ENCODE results near the gene NUP155.
"Not testable (repeated sequence)": the region's sequence is repeated elsewhere in the genome, so short reads cannot be mapped to it uniquely, and the experiment has no call there.

The NUP155 gene

DNA sequence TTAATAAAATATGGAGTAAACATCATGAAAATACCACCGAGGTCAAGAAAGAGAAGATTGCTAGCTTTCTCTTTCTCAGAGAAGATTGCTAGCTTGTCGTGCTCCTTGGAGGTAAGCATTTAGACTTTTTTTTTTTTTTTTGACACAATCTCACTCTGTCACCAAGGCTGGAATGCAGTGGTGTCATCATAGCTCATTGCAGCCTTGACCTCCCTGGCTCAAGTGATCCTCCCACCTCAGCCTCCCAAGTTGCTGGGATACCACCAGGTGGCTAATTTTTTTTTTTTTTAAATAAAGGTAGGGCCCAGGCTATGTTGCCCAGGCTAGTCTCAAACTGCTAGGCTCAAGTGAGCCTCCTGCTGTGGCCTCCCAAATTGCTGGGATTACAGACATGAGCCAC is 95.4 kb downstream of the NUP155 start:
- DNase-seq, result no peak

DNA sequence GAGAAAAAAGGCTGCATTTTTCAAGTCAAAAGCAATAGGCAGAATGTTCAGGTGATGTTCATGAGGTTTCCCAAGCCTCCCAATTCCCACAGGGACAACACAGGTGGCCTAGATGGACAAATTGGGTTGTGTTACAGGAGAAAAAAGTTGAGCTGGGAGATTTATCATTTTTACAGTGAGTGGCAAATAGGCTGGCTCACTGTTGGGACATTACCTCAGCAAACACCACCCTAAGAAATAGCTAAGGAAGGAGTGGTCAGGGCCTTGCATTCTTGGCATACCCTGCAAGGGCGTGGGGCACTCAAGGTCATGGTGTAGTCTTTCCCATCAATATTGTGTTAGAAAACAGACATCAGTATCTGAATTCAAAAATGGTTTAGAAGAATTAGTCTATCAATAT is 98.4 kb downstream of the NUP155 start:
- no peak for DNase-seq

DNA sequence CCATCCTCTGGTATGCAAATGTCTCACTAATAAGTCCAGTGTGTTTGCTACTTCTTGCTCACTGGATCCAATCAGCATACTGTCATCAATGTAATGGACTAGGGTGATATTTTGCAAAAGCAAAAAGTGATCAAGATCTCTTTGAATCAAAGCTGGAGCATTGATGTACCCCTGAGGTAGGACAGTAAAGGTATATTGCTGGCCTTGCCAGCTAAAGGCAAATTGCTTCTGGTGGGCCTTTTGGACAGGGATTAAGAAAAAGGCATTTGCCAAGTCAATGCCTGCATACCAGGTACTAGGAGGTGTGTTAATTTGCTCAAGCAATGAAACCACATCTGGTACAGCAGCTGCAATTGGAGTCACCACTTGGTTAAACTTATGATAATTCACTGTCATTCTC is 102.8 kb downstream of the NUP155 start:
- not testable (repeated sequence) for DNase-seq

DNA sequence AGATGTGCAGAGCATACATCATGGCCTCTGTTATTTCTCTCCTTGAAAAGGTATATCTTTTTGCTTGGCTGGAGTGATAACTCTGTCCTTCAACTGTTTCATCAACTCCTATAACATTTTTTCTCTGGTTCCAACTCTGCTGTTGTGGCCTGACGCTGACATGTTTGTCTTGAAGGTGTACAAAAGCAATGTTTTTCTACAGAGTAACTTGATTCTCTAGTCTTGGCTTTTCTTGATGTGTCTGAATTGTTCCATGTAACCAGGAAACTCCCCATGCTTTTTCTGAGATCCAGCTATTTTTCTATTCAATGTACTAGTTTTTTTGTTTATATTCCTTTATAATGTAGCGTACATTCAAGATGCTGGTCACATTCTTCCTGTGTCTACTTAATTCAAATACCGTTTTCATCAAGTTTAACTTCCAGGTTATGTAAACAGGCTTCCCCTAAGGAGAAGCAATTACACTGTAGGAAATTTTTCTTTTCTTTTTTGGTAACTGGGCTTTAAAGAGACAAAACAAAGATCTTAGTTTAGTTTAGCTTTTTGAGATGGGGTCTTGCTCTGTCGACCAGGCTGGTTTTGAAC is 115.0 kb downstream of the NUP155 start:
- DNase-seq, result no peak

DNA sequence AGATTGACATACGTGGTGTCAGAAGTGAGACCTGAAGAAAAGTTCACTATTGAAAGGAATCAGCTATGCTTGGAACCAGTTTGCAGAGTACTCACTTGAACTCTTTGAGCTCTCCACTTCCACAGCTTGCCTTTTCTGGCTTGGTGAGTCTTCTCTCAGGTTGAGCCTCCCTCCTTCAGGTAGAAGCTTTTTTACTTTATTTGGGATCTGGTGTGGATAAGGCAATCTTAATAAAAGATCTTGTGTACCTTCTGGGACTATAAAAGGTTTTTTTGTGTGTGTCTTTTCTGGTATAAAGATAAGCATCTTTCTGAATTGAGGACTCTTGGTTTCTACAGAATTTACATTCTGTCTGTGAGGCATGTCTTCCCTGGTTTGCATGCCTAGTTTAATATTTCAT is 116.3 kb downstream of the NUP155 start:
- no peak for DNase-seq

DNA sequence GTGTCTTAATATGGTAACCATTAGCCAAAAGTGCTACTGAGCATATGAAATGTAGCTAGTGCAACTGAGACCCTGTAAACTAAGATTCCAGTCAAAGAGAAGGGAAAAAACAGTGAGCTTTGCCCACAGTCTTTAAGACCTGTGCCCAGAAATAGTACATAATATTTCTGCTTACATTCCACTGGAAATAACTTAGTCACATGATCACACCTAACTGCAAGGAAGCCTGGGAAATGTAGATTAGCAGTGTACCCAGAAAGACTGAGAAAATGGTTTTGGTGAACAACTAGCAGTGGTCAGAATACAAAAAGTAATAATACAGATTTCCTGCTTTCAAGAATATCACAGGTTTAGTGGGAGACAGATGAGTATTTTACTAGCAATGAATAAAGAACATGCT is 119.2 kb downstream of the NUP155 start:
- DNase-seq, result no peak

DNA sequence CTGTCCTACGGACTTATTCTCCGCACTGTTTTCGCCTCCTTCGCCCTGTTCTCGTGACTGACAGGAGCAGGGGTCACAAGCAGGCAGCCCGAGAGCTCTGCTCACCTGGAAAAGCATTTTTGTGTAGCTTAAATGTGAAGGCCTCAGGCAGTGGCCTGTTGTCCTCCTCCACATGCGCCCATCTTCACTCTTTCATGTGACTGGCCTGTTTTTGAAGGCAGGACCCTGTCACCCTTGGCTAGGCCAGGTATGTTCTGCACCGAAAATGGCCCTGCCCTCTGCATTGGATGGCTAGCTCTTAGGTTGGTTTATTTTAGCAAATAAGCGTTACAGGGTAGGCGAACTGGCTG is 121.1 kb downstream of the NUP155 start:
- DNase-seq, result no peak

DNA sequence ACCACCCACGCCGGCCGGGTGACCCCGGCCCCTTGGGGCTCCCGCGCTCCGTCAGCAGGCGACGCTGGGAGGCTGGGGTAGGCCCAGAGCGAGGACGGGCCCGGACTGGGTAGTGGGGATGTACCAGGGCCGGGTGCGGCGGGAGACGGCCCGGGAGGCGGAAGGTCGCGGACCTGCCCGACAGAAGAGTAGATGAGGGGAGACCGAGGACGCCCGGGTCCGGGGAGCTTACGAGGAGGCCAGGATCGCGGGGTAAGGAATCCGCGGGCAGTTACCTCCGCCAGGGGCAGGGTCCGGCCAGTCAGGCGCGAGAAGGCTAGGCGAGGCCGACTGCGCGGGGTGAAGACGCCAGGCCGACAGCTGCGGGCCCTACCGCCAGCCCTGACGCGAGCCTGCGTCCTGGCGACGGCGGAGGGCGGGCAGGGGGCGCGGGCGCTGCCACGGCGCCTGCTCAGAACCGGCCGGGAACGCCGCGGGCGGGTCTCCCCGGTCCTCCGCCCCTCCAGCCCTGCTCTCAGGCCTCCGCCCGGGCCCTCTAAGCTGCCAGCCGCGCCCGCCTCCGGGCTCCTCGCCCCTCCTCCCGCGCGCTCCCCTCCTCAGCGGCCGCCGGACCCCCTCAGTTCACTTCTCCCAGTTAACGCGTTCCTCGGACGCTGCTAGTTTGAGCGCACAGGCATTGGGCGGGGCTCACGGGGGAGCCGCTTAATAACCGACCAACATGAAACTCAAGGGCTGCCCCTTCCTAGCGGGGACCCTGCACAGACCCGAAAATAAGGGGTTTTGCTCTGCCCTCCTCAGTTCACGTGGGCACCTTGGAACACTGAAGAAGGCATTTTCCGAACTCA is 121.7 kb downstream of the NUP155 start, which contains the start of gene CPLANE1:
Gene CPLANE1, minus strand, starts transcription at position 407 of the 845 bp plus-strand sequence. CDS start 1,678 bp downstream, outside the sequence.
- DNase-seq, result no peak

DNA sequence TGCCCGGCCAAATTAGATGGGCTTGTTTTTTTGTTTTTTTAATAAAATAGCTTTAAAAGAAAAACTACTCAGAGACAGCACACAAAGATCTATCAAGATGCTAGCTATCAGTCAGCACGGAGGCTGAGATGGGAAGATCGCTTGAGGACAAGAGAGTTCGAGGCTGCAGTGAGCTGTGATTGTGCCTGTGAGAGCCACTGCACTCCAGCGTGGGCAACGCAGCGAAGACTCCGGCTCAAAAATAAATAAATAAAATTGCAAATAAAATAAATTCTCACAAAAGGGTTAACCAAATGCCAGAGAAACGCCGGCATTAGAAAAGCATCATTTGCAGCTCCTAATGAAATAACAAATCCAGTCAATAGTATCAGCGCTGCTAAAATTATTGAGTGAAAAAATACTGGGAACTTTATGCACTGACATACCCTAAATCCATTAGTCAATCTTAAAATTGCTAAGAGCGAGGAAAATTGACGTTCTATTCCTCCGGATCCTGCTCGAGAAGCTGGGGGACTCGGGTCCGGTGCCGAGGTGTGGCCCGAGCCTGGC is 122.4 kb downstream of the NUP155 start:
- no peak for DNase-seq

DNA sequence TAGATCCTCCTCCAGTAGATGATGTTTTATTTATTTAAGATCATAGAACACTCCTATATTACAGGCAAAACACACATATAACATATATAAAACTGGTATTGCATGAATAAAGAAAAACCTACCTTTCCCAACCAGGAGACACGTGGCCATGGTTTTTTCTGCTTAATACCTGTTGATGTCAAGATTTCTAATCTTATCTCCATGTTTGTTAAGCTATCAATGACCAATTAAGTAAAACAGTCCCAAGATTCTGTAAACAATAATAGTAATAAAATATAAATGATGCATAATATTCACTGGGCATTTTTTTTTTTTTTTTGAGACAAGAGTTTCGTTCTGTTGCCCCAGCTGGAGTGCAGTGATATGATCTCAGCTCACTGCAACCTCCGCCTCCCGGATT is 123.4 kb downstream of the NUP155 start:
- no peak for DNase-seq

DNA sequence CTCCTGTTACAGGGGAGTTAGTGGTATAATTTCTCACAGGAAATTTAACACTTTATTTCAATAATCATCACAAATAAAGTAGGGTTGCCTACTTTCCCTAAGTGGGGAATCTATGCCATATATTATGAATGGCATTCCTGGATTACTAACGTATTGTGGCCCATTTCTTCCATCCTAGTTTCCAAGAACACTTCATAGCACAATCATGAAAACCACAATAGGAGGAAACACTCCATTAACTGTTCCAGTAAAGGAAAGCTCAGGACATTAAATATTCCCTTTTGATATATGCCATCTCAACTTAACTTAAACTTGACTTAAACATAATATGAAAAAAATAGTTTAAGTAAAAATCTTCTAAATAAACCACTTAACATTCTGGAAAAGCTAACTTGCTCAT is 123.9 kb downstream of the NUP155 start:
- no peak for DNase-seq

Data from NCI-H1048 (cell line).